H7 (cell line): ENCODE results near the gene PLAC8L1. TPM values are rescaled to one million over a fixed set of nuclear protein-coding genes. Genes with fewer than 3 reads are reported as not detected.
A peak's percentile ranks its signal among the peaks of the same experiment; 100 is the strongest.

Experiments used
- DNase-seq: peaks from one replicate; pipeline ENCODE4 v3.0.0; 2012
- H3K27me3 ChIP-seq: 2 replicates; pipeline ENCODE4 v1.6.0; 2011; ENCODE audit warnings: mild to moderate bottlenecking, low read length; ENCODE audit not compliant: control insufficient read depth, insufficient read depth
- H3K36me3 ChIP-seq: replicated peaks from 2 replicates; pipeline ENCODE4 v1.5.1; 2011; ENCODE audit warnings: low read length; ENCODE audit not compliant: control insufficient read depth, insufficient read depth
- H3K4me3 ChIP-seq: 2 replicates; pipeline ENCODE4 v1.5.1; 2011; ENCODE audit warnings: low read depth, mild to moderate bottlenecking, control low read depth, low read length, moderate library complexity; ENCODE audit not compliant: insufficient read depth
- total RNA-seq: library from RNA; depleted of rRNA; stranded (reverse); fragments of >200 nt; shearing (Covaris generic); gene quantifications from 2 replicates; pipeline ENCODE4 v1.2.3, GENCODE V29; 2014

The PLAC8L1 gene
- total RNA-seq, 1 experiment from 2014 or later, result 0.59 TPM

GRCh38 chr5:146103594-146103993 lies 1.8 kb downstream of the PLAC8L1 start:
- no peaks in the 10 kb centered on the region for H3K27me3 ChIP-seq
- DNase-seq, result no peak
- H3K36me3 ChIP-seq, result no peaks in the 10 kb centered on the region; the same call in 1 of the 2 replicates
- no peak overlapping the region for H3K4me3 ChIP-seq

- Histone ChIP-seq H3K27me3 (no peaks in the 10 kb centered on the region), H3K36me3 (no peaks in the 10 kb centered on the region; the same call in 1 of the 2 replicates), H3K4me3 (no peak overlapping the region)
- DNase-seq, result peak; percentile 26
Measured at GRCh38 chr5:146101646-146102045, 3.7 kb downstream of the PLAC8L1 start.

DNA sequence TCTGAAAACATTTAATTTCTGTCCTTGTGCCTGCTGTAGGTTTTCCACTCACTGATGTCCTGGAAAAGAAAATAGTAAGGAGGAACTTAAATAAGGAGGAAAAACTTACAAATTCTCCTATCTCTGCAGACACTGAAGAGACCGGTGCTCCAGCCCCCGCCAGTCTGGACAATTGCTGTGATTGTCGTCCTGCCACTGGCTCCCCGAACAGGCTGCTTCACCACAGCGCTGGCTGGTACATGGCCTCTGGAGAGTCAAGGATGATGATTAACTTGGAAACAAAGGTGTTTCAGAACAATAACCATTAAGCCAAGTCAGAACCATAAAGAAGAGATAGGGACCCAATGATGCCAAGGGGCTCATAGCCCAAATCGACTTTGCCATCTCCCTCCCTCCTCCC lies 7.3 kb downstream of the PLAC8L1 start:
- no peaks in the 10 kb centered on the region for H3K27me3 ChIP-seq
- no peak overlapping the region for H3K4me3 ChIP-seq
- H3K36me3 ChIP-seq, result no peaks in the 10 kb centered on the region
- no peak for DNase-seq

GRCh38 chr5:146091881-146092280 lies 13.5 kb downstream of the PLAC8L1 start:
- H3K36me3 ChIP-seq, result no peaks in the 10 kb centered on the region
- H3K27me3 ChIP-seq, result no peaks in the 10 kb centered on the region
- DNase-seq, result no peak

GRCh38 chr5:146089287-146089686 lies 16.1 kb downstream of the PLAC8L1 start:
- no peak overlapping the region for H3K4me3 ChIP-seq
- no peaks in the 10 kb centered on the region for H3K27me3 ChIP-seq
- DNase-seq, result no peak
- H3K36me3 ChIP-seq, result no peaks in the 10 kb centered on the region

More at GRCh38 chr5:146091881-146092280, 13.5 kb downstream of the PLAC8L1 start:
- no peak overlapping the region for H3K4me3 ChIP-seq

- DNase-seq, result no peak
- Histone ChIP-seq H3K27me3 (no peaks in the 10 kb centered on the region), H3K4me3 (no peak overlapping the region), H3K36me3 (no peaks in the 10 kb centered on the region)
Measured at GRCh38 chr5:146088098-146088497, 17.3 kb downstream of the PLAC8L1 start.

GRCh38 chr5:146084376-146084775 lies 21.0 kb downstream of the PLAC8L1 start:
- Histone ChIP-seq H3K36me3 (no peaks in the 10 kb centered on the region), H3K4me3 (no peak overlapping the region), H3K27me3 (no peaks in the 10 kb centered on the region; the same call in 1 of the 2 replicates)
- no peak for DNase-seq

DNA sequence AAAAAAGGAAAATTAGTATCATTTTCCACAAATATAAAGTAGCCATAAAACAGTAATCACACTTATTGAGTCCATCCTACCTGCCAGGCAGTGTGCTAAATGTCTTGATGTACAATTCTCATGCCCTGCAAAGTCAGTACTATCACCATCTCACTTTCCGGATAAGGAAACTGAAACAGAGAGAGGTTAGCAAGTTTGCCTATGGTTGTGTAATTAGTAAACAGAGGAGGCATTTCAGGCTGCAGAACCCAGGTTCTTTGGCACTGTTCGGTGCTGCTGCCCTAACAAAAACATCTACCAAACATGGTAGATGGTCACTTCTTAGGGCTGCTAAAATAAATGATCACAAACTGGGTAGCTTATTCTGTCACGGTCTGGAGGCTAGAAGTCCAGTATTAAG lies 22.6 kb downstream of the PLAC8L1 start:
- Histone ChIP-seq H3K27me3 (no peaks in the 10 kb centered on the region; the same call in 1 of the 2 replicates), H3K36me3 (no peaks in the 10 kb centered on the region), H3K4me3 (no peak overlapping the region)
- DNase-seq, result no peak

- no peak for DNase-seq
- Histone ChIP-seq H3K27me3 (no peaks in the 10 kb centered on the region; the same call in 1 of the 2 replicates), H3K36me3 (no peaks in the 10 kb centered on the region), H3K4me3 (no peak overlapping the region)
Measured at GRCh38 chr5:146081556-146081955, 23.8 kb downstream of the PLAC8L1 start.

- Histone ChIP-seq H3K4me3 (no peak overlapping the region), H3K27me3 (peaks cover 4% of the 10 kb centered on the region), H3K36me3 (no peaks in the 10 kb centered on the region)
- DNase-seq, result no peak
Measured at GRCh38 chr5:146079695-146080373, 25.5 kb downstream of the PLAC8L1 start.

- no peak overlapping the region for H3K4me3 ChIP-seq
Measured at GRCh38 chr5:146078566-146078965, 26.8 kb downstream of the PLAC8L1 start.

GRCh38 chr5:146076455-146076854 lies 28.9 kb downstream of the PLAC8L1 start:
- Histone ChIP-seq H3K36me3 (no peaks in the 10 kb centered on the region), H3K4me3 (no peak overlapping the region), H3K27me3 (peaks cover 20% of the 10 kb centered on the region)
- peak; percentile 34 for DNase-seq

More at GRCh38 chr5:146078566-146078965, 26.8 kb downstream of the PLAC8L1 start:
- DNase-seq, result peak; percentile 47
- H3K36me3 ChIP-seq, result no peaks in the 10 kb centered on the region
- H3K27me3 ChIP-seq, result peaks cover 13% of the 10 kb centered on the region

GRCh38 chr5:146076028-146076427 lies 29.3 kb downstream of the PLAC8L1 start:
- Histone ChIP-seq H3K27me3 (peaks cover 20% of the 10 kb centered on the region), H3K4me3 (no peak overlapping the region), H3K36me3 (no peaks in the 10 kb centered on the region)
- peak; percentile 28 for DNase-seq

DNA sequence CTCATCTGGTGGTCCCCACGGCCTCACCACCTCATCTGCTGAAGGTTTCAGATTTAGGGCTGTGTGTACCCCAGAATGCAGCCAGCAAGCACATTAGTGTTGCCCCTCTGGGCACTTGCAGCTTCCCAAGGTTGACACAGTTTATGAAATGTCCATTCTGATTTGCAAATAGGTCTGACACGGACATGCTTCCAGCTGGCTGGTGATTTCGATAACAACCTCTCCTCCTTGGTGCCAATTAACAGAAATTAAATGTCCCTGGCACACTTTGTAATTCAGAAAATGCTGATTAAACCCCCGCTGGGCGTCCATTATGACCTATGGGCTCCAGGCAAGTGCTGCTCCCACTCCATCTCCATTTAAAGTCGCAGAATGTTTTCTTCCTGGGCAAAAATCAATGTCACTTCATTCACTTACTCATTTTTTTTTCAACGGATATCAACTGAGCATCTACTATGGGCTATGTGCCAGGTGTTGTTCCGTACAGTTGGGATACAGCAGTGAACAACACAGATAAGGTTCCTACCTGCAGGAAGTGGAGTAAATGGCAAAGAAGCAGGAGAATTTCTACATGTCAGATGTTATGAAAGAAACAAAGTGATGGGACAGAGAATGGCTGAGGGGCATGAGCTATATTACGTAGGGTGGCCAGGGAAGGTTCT lies 32.0 kb downstream of the PLAC8L1 start:
- Histone ChIP-seq H3K27me3 (peaks cover 33% of the 10 kb centered on the region), H3K36me3 (no peaks in the 10 kb centered on the region), H3K4me3 (no peak overlapping the region)
- DNase-seq, result peak; percentile 42

- Histone ChIP-seq H3K27me3 (peaks cover 36% of the 10 kb centered on the region), H3K36me3 (no peaks in the 10 kb centered on the region), H3K4me3 (no peak overlapping the region)
- DNase-seq, result peak; percentile 52
Measured at GRCh38 chr5:146072595-146072994, 32.8 kb downstream of the PLAC8L1 start.
